Sigmoid colon (tissue), 3 donors: ENCODE results near the gene SLC16A12.

ENCODE experiments used
- CTCF ChIP-seq, 4 experiments: fragments of 450-650 bp in 3 of 4; fragments of 200-600 bp in 1 of 4; IDR thresholded peaks; one replicate each; pipeline ENCODE4 v1.5.1; 2016 to 2019; ENCODE audit warnings: antibody characterized with exemption in 4 of 4, mild to moderate bottlenecking in 3 of 4, moderate library complexity in 2 of 4
- POLR2A ChIP-seq, 2 donors: fragments of 450-650 bp; IDR thresholded peaks; one replicate each; pipeline ENCODE4 v1.6.1; 2016; ENCODE audit warnings: antibody characterized with exemption in 2 of 2, mild to moderate bottlenecking in 2 of 2, moderate library complexity in 2 of 2

GRCh38 chr10:89574368-89574767 lies 39.0 kb upstream of the SLC16A12 start:
- TF ChIP-seq CTCF (IDR thresholded peaks at IDR 0.05) (no peak), POLR2A (IDR thresholded peaks at IDR 0.05) (no peak)
